Ishikawa (cell line): ENCODE data around the gene ADD2.

Source experiments
- CEBPB ChIP-seq: IDR thresholded peaks from 2 replicates; pipeline ENCODE4 v1.6.1; 2012
- EGR1 ChIP-seq: IDR thresholded peaks from 2 replicates; pipeline ENCODE4 v1.6.1; 2012
- EP300 ChIP-seq: IDR thresholded peaks from 2 replicates; pipeline ENCODE4 v1.6.1; 2012; ENCODE audit warnings: borderline replicate concordance
- FOXM1 ChIP-seq: IDR thresholded peaks from 2 replicates; pipeline ENCODE4 v1.6.1; 2012; ENCODE audit warnings: low read depth, borderline replicate concordance
- NFIC ChIP-seq: IDR thresholded peaks from 2 replicates; pipeline ENCODE4 v1.6.1; 2012
- RAD21 ChIP-seq: IDR thresholded peaks from 2 replicates; pipeline ENCODE4 v1.6.1; 2012; ENCODE audit warnings: low read depth
- TAF1 ChIP-seq: IDR thresholded peaks from 2 replicates; pipeline ENCODE4 v1.6.1; 2012; ENCODE audit warnings: low read depth, mild to moderate bottlenecking
- USF1 ChIP-seq: IDR thresholded peaks from 2 replicates; pipeline ENCODE4 v1.6.1; 2012
- TF ChIP-seq, protein P1 (sequence below): IDR thresholded peaks from 2 replicates; pipeline ENCODE4 v1.6.1; 2012

DNA sequence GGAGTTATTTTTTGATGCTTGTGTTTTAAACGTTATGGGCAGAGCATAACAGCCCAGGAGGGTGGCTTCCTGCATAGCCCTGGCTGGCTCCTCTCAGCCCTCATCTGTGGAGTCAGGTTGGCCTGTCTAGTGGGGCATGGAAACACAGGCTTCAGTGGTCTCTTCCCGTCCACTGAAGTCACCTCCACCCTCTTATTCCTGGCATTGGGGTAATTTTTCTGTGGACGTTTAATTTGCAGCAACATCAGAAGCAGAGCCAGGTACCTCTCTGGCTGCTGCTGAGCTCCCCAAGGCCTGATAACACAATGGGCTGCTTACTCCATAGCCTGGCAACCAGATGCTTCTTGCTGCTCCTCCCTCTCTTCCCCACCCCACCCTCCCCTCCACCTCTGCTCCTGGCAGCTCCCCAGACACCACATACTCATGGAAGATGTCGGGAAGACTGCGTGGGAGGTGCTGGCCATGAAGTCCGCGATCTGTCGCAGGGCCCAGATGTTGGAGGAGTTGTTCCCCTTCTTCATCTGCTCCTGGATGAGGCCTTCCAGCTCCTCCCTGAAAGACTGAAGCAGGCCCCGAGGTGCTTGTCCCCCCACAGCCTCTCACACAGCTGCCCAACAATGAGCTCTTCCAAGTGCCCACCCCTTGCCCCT, 64.0 kb downstream of the ADD2 start:
- TF ChIP-seq EGR1 (no peak), EP300 (no peak), CEBPB (no peak), FOXM1 (no peak), TAF1 (no peak), RAD21 (no peak), NFIC (no peak), USF1 (no peak)
- TF ChIP-seq, protein P1, sequence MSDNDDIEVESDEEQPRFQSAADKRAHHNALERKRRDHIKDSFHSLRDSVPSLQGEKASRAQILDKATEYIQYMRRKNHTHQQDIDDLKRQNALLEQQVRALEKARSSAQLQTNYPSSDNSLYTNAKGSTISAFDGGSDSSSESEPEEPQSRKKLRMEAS, result no peak
